ENCODE measurements around the gene HDDC2. TPM values are rescaled to one million over a fixed set of nuclear protein-coding genes. Genes with fewer than 3 reads are reported as not detected.

Gene HDDC2
- total RNA-seq, 2 donors from 2014 or later, result 76.4 to 108 TPM

- Histone ChIP-seq H3K9ac (ENCODE audit: extremely low read depth, low read length, poor library complexity, severe bottlenecking) (no peak overlapping the region), H3K27ac (ENCODE audit: low read depth, low read length) (no peak overlapping the region), H3K9me3 (ENCODE audit: control insufficient read depth, low read length) (peaks cover 15% of the 10 kb centered on the region), H3K27me3 (ENCODE audit: control insufficient read depth, insufficient read depth, low read length, poor library complexity, severe bottlenecking) (peaks cover 34% of the 10 kb centered on the region), H3K36me3 (ENCODE audit: control insufficient read depth, insufficient read depth, low read length) (peaks cover 19% of the 10 kb centered on the region), H3K4me3 (ENCODE audit: low read length) (no peak overlapping the region), H3K4me1 (ENCODE audit: control insufficient read depth, insufficient read depth, low read length) (no peaks in the 10 kb centered on the region)
- Mint-ChIP-seq H3K9me3 (peaks cover 7% of the 10 kb centered on the region), H3K27me3 (ENCODE audit: insufficient read depth) (peaks cover 33% of the 10 kb centered on the region), H3K36me3 (ENCODE audit: low read depth) (peaks cover 22% of the 10 kb centered on the region), H3K4me3 (peak overlapping the region; percentile 83), H3K4me1 (peaks cover 14% of the 10 kb centered on the region), H3K27ac (no peak overlapping the region)
- no peak for DNase-seq
- TF ChIP-seq CTCF (conservative IDR thresholded peaks at IDR 0.05), result no peak
- 90 to 95% methylated on average over 3 to 4 of the region's 4 CpGs for WGBS, 2 experiments (ENCODE audit: insufficient coverage in 1 of 2, insufficient read length in 1 of 2)
Measured at GRCh38 chr6:125302840-125303511, 1.2 kb upstream of the HDDC2 start.

GRCh38 chr6:125300992-125301434 lies 754 bp downstream of the HDDC2 start:
- Histone ChIP-seq H3K27ac (ENCODE audit: low read depth, low read length) (peak overlapping the region; percentile 72), H3K9me3 (ENCODE audit: control insufficient read depth, low read length) (peaks cover 12% of the 10 kb centered on the region), H3K36me3 (ENCODE audit: control insufficient read depth, insufficient read depth, low read length) (peaks cover 39% of the 10 kb centered on the region), H3K9ac (ENCODE audit: extremely low read depth, low read length, poor library complexity, severe bottlenecking) (peak overlapping the region; percentile 62), H3K4me3 (ENCODE audit: low read length) (peak overlapping the region; percentile 95), H3K4me1 (ENCODE audit: control insufficient read depth, insufficient read depth, low read length) (no peaks in the 10 kb centered on the region), H3K27me3 (ENCODE audit: control insufficient read depth, insufficient read depth, low read length, poor library complexity, severe bottlenecking) (peaks cover 14% of the 10 kb centered on the region)
- 3 to 12% methylated on average over 4 to 11 of the region's 11 CpGs for WGBS, 2 experiments (ENCODE audit: insufficient coverage in 1 of 2, insufficient read length in 1 of 2)
- Mint-ChIP-seq H3K4me3 (peak overlapping the region; percentile 83), H3K36me3 (ENCODE audit: low read depth) (peaks cover 35% of the 10 kb centered on the region), H3K4me1 (peaks cover 14% of the 10 kb centered on the region), H3K27ac (peak overlapping the region; percentile 85), H3K9me3 (peaks cover 7% of the 10 kb centered on the region), H3K27me3 (ENCODE audit: insufficient read depth) (peaks cover 18% of the 10 kb centered on the region)
- DNase-seq, result no peak
- no peak for TF ChIP-seq CTCF (conservative IDR thresholded peaks at IDR 0.05)

GRCh38 chr6:125299257-125299656 lies 2.5 kb downstream of the HDDC2 start:
- Histone ChIP-seq H3K27ac (ENCODE audit: low read depth, low read length) (no peak overlapping the region), H3K9ac (ENCODE audit: extremely low read depth, low read length, poor library complexity, severe bottlenecking) (no peak overlapping the region), H3K36me3 (ENCODE audit: control insufficient read depth, insufficient read depth, low read length) (peaks cover 51% of the 10 kb centered on the region), H3K4me1 (ENCODE audit: control insufficient read depth, insufficient read depth, low read length) (no peaks in the 10 kb centered on the region), H3K27me3 (ENCODE audit: control insufficient read depth, insufficient read depth, low read length, poor library complexity, severe bottlenecking) (peaks cover 7% of the 10 kb centered on the region), H3K4me3 (ENCODE audit: low read length) (no peak overlapping the region), H3K9me3 (ENCODE audit: control insufficient read depth, low read length) (no peaks in the 10 kb centered on the region)
- peaks cover 40% of the 10 kb centered on the region for H3K36me3 Mint-ChIP-seq (ENCODE audit: low read depth)
- no peak for DNase-seq
- TF ChIP-seq CTCF (conservative IDR thresholded peaks at IDR 0.05), result no peak
- H3K9me3 Mint-ChIP-seq, result no peaks in the 10 kb centered on the region
- peaks cover 6% of the 10 kb centered on the region for H3K27me3 Mint-ChIP-seq (ENCODE audit: insufficient read depth)
- peaks cover 14% of the 10 kb centered on the region for H3K4me1 Mint-ChIP-seq
- no peak overlapping the region for H3K27ac Mint-ChIP-seq
- WGBS, 2 experiments (ENCODE audit: insufficient coverage in 1 of 2, insufficient read length in 1 of 2), result 93 to 98% methylated on average over 2 to 3 of the region's 3 CpGs
- no peak overlapping the region for H3K4me3 Mint-ChIP-seq
